ENCODE data around the gene SUCLG1.

The SUCLG1 gene

DNA sequence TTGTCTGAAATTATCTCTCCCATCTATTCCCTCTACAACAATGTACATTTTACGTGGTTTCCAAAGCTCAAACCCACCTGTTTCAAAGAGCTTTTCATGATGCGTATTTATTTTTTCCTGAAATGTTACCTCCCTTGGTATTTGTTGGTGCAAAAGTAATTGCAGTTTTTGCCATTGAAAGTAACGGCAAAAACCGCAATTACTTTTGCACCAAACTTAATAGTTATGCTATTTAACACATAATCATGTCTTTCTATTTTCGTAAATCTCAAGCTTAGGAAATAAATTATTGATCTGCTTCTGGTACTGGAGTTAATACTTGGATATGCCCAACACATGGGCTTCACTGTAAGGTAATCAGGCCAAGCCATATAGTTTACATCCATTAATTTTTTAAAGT, 85.2 kb downstream of the SUCLG1 start:
- no peak overlapping the region for H3K27ac ChIP-seq
- TF ChIP-seq, protein P1, sequence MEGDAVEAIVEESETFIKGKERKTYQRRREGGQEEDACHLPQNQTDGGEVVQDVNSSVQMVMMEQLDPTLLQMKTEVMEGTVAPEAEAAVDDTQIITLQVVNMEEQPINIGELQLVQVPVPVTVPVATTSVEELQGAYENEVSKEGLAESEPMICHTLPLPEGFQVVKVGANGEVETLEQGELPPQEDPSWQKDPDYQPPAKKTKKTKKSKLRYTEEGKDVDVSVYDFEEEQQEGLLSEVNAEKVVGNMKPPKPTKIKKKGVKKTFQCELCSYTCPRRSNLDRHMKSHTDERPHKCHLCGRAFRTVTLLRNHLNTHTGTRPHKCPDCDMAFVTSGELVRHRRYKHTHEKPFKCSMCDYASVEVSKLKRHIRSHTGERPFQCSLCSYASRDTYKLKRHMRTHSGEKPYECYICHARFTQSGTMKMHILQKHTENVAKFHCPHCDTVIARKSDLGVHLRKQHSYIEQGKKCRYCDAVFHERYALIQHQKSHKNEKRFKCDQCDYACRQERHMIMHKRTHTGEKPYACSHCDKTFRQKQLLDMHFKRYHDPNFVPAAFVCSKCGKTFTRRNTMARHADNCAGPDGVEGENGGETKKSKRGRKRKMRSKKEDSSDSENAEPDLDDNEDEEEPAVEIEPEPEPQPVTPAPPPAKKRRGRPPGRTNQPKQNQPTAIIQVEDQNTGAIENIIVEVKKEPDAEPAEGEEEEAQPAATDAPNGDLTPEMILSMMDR (conservative IDR thresholded peaks at IDR 0.05), result no peak

Data from VCaP (cell line).